Measurements from ENCODE around the gene SORL1-AS1.
A peak's percentile ranks its signal among the peaks of the same experiment; 100 is the strongest.

The SORL1-AS1 gene

GRCh38 chr11:121474680-121475079 lies 21.9 kb upstream of the SORL1-AS1 start:
- no peak overlapping the region for H3K27ac ChIP-seq (ENCODE audit: low read depth, low read length)
- no peaks in the 10 kb centered on the region for H3K79me2 ChIP-seq (ENCODE audit: insufficient read depth, low read length)
- no peak overlapping the region for H2AFZ ChIP-seq (ENCODE audit: low read length)
- peaks cover 25% of the 10 kb centered on the region for H3K27me3 ChIP-seq (ENCODE audit: insufficient read depth, low read length)
- H3K9me3 ChIP-seq (ENCODE audit: low read depth, low read length): no peaks in the 10 kb centered on the region
- H3K4me1 ChIP-seq (ENCODE audit: insufficient read depth, low read length): no peaks in the 10 kb centered on the region
- no peak overlapping the region for H3K4me3 ChIP-seq (ENCODE audit: insufficient read depth, low read length)
- H4K20me1 ChIP-seq (ENCODE audit: insufficient read depth, low read length): no peaks in the 10 kb centered on the region
- no peak overlapping the region for H3K4me2 ChIP-seq (ENCODE audit: insufficient read depth, low read length)
- no peak for DNase-seq (ENCODE audit: insufficient read length, low spot score, missing footprints)
- TF ChIP-seq, protein P1, sequence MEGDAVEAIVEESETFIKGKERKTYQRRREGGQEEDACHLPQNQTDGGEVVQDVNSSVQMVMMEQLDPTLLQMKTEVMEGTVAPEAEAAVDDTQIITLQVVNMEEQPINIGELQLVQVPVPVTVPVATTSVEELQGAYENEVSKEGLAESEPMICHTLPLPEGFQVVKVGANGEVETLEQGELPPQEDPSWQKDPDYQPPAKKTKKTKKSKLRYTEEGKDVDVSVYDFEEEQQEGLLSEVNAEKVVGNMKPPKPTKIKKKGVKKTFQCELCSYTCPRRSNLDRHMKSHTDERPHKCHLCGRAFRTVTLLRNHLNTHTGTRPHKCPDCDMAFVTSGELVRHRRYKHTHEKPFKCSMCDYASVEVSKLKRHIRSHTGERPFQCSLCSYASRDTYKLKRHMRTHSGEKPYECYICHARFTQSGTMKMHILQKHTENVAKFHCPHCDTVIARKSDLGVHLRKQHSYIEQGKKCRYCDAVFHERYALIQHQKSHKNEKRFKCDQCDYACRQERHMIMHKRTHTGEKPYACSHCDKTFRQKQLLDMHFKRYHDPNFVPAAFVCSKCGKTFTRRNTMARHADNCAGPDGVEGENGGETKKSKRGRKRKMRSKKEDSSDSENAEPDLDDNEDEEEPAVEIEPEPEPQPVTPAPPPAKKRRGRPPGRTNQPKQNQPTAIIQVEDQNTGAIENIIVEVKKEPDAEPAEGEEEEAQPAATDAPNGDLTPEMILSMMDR (IDR thresholded peaks at IDR 0.05; ENCODE audit: extremely low read depth, low read depth, low read length): no peak
- H3K36me3 ChIP-seq (ENCODE audit: insufficient read depth, low read length): no peaks in the 10 kb centered on the region

DNA sequence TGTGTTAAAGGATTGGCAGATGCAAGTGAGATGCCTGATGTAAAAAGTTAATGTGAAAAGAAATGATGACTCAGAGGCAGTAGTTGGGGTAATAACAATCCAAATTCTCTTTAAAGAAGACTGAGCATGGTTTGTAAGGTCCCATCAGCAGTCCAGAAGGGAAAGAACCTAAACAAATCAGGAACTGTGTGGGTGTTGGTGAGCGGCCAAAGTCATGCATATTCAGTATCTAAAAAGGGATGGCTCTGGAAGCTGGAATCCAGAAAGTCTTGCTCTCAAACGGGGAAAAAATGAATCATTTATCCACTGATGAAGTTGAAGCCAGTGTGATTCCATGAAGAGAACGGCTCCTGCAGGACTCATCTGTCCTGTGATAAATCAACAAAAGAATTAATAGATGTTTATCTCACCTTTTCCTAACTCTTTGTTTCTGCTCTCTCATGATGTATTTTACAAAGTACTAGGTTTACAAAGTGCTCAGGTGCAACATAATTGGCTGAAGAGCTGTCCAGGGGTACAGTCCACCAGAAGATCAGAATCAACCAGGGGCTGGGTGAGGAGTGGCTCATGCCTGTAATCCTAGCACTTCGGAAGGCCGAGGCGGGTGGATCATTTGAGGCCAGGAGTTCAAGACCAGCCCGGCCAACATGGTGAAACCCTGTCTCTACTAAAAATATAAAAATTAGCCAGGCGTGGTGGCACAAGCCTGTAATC lies 20.5 kb upstream of the SORL1-AS1 start:
- DNase-seq (ENCODE audit: insufficient read length, low spot score, missing footprints): peak; percentile 91
- Histone ChIP-seq H3K27me3 (ENCODE audit: insufficient read depth, low read length) (peaks cover 13% of the 10 kb centered on the region), H3K4me3 (ENCODE audit: insufficient read depth, low read length) (no peak overlapping the region), H4K20me1 (ENCODE audit: insufficient read depth, low read length) (no peaks in the 10 kb centered on the region), H3K36me3 (ENCODE audit: insufficient read depth, low read length) (no peaks in the 10 kb centered on the region), H3K79me2 (ENCODE audit: insufficient read depth, low read length) (no peaks in the 10 kb centered on the region), H3K27ac (ENCODE audit: low read depth, low read length) (no peak overlapping the region), H3K4me2 (ENCODE audit: insufficient read depth, low read length) (no peak overlapping the region), H2AFZ (ENCODE audit: low read length) (no peak overlapping the region), H3K9me3 (ENCODE audit: low read depth, low read length) (no peaks in the 10 kb centered on the region), H3K4me1 (ENCODE audit: insufficient read depth, low read length) (no peaks in the 10 kb centered on the region)
- TF ChIP-seq, protein P1 (IDR thresholded peaks at IDR 0.05; ENCODE audit: extremely low read depth, low read depth, low read length): no peak

DNA sequence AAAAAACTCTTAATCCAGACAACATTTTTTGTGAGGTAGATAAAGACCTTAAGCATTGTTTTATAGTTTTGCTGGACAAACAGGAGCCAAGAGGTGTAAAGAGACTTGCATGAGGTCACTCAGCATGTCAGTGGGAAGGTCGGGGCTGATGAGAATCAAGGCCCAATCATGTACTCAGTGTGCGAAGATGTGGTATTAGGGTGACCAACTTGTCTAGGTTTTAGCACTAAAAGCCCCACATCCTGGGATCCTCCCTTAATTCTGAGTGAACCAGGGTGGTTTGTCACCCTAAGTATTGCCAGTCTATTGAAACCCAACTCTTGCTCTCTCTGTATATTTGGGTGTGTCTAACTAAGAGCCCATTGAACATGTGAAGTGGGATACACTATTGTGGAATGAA lies 19.5 kb upstream of the SORL1-AS1 start:
- no peaks in the 10 kb centered on the region for H3K4me1 ChIP-seq (ENCODE audit: insufficient read depth, low read length)
- H3K27me3 ChIP-seq (ENCODE audit: insufficient read depth, low read length): peaks cover 16% of the 10 kb centered on the region
- H3K4me3 ChIP-seq (ENCODE audit: insufficient read depth, low read length): no peak overlapping the region
- no peaks in the 10 kb centered on the region for H3K36me3 ChIP-seq (ENCODE audit: insufficient read depth, low read length)
- H3K9me3 ChIP-seq (ENCODE audit: low read depth, low read length): no peaks in the 10 kb centered on the region
- no peak overlapping the region for H2AFZ ChIP-seq (ENCODE audit: low read length)
- no peaks in the 10 kb centered on the region for H4K20me1 ChIP-seq (ENCODE audit: insufficient read depth, low read length)
- no peak overlapping the region for H3K4me2 ChIP-seq (ENCODE audit: insufficient read depth, low read length)
- TF ChIP-seq, protein P1 (IDR thresholded peaks at IDR 0.05; ENCODE audit: extremely low read depth, low read depth, low read length): no peak
- H3K79me2 ChIP-seq (ENCODE audit: insufficient read depth, low read length): no peaks in the 10 kb centered on the region
- no peak for DNase-seq (ENCODE audit: insufficient read length, low spot score, missing footprints)
- no peak overlapping the region for H3K27ac ChIP-seq (ENCODE audit: low read depth, low read length)

- TF ChIP-seq, protein P1 (IDR thresholded peaks at IDR 0.05; ENCODE audit: extremely low read depth, low read depth, low read length): no peak
- H3K27me3 ChIP-seq (ENCODE audit: insufficient read depth, low read length): peaks cover 15% of the 10 kb centered on the region
- H2AFZ ChIP-seq (ENCODE audit: low read length): no peak overlapping the region
- H3K4me2 ChIP-seq (ENCODE audit: insufficient read depth, low read length): no peak overlapping the region
- no peak overlapping the region for H3K4me3 ChIP-seq (ENCODE audit: insufficient read depth, low read length)
- H4K20me1 ChIP-seq (ENCODE audit: insufficient read depth, low read length): no peaks in the 10 kb centered on the region
- peaks cover 7% of the 10 kb centered on the region for H3K4me1 ChIP-seq (ENCODE audit: insufficient read depth, low read length)
- no peaks in the 10 kb centered on the region for H3K79me2 ChIP-seq (ENCODE audit: insufficient read depth, low read length)
- no peaks in the 10 kb centered on the region for H3K9me3 ChIP-seq (ENCODE audit: low read depth, low read length)
- no peak overlapping the region for H3K27ac ChIP-seq (ENCODE audit: low read depth, low read length)
- no peaks in the 10 kb centered on the region for H3K36me3 ChIP-seq (ENCODE audit: insufficient read depth, low read length)
- no peak for DNase-seq (ENCODE audit: insufficient read length, low spot score, missing footprints)
Measured at GRCh38 chr11:121471167-121471566, 18.4 kb upstream of the SORL1-AS1 start.

All from osteoblast (primary cell).